Ovary (tissue), 3 donors: ENCODE results near the gene LCP1.

Experiments used
- POLR2A ChIP-seq: fragments of 450-650 bp; IDR thresholded peaks from one replicate; pipeline ENCODE4 v1.6.1; 2017; ENCODE audit warnings: antibody characterized with exemption, mild to moderate bottlenecking, moderate library complexity
- TF ChIP-seq, protein P1 (sequence below), 3 donors: fragments of 450-650 bp in 2 of 3; fragments of 200-600 bp in 1 of 3; IDR thresholded peaks; one replicate each; pipeline versions ENCODE4 v1.5.1 to v1.8.0; 2016 to 2022; ENCODE audit warnings: antibody characterized with exemption in 3 of 3, mild to moderate bottlenecking in 1 of 3
- donor health status: DM: no; HTN: no; CAD: no.

DNA sequence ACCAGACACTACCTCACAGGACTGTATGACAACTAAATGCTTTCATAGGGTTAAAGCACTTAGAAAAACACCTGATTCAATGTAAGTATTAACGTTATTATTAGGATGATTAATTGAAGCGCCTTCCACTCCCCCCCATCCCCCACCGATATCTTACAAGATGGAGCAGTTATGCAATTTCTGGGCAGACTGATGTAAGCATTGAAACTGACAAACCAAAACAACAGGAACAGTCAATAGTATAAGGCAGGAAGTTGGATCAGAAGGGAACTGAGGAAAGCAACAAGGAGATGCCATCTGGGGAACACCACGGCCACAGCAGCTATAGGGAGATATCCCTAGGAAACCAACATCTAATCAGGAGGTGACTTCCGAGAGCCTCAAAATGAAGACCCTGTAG lies 3.8 kb downstream of the LCP1 start:
- no peak for TF ChIP-seq POLR2A
- TF ChIP-seq, protein P1, sequence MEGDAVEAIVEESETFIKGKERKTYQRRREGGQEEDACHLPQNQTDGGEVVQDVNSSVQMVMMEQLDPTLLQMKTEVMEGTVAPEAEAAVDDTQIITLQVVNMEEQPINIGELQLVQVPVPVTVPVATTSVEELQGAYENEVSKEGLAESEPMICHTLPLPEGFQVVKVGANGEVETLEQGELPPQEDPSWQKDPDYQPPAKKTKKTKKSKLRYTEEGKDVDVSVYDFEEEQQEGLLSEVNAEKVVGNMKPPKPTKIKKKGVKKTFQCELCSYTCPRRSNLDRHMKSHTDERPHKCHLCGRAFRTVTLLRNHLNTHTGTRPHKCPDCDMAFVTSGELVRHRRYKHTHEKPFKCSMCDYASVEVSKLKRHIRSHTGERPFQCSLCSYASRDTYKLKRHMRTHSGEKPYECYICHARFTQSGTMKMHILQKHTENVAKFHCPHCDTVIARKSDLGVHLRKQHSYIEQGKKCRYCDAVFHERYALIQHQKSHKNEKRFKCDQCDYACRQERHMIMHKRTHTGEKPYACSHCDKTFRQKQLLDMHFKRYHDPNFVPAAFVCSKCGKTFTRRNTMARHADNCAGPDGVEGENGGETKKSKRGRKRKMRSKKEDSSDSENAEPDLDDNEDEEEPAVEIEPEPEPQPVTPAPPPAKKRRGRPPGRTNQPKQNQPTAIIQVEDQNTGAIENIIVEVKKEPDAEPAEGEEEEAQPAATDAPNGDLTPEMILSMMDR (IDR thresholded peaks at IDR 0.05): no peak
